HepG2 (cell line): ENCODE results near the gene BAIAP2L1. TPM values are rescaled to one million over a fixed set of nuclear protein-coding genes. Genes with fewer than 3 reads are reported as not detected.

ENCODE experiments used
- ATAC-seq: fragments of 200-7000 bp; cut with Tn5 transposase; 3 replicates; pipeline ENCODE4 v1.9.1; 2020; ENCODE audit warnings: mild to moderate bottlenecking, moderate library complexity
- BruUV-seq: library from RNA; stranded (reverse); fragments of 400-500 nt; replicated peaks from 2 replicates; lab custom pipeline; 2021; lab: Mats Ljungman, UMichigan
- CTCF ChIA-PET: fragments of 300-600 bp; formaldehyde crosslinking; extraction: SDS; loops from one replicate; lab custom pipeline; 2021; ENCODE audit warnings: low total read pairs, inconsistent platforms, low intra/inter-chr PET ratio; lab: Yijun Ruan, JAX
- POLR2A ChIA-PET: fragments of 350-600 bp; sonication (Branson Sonifier 250); formaldehyde crosslinking; loops from one replicate; lab custom pipeline; 2020; ENCODE audit warnings: antibody characterized with exemption, inconsistent platforms; lab: Yijun Ruan, JAX
- DNase-seq: peaks from one replicate; pipeline ENCODE4 v3.0.0-alpha.2; 2015; ENCODE audit warnings: low spot score
- FAIRE-seq: peaks from 3 replicates; lab custom pipeline; 2011; peaks lifted over from hg19 to GRCh38; lab: Jason Lieb, UNC
- H2AFZ ChIP-seq: one replicate; pipeline ENCODE4 v1.6.1; 2011; ENCODE audit warnings: low read length, inconsistent platforms
- H3K27ac ChIP-seq: fragments of 300-600 bp; 3 replicates; pipeline ENCODE4 v1.8.0; 2011; ENCODE audit warnings: mixed run types, mild to moderate bottlenecking, mixed read lengths, low read length, inconsistent platforms; ENCODE audit not compliant: insufficient read depth; ENCODE audit errors: extremely low read length
- H3K27me3 ChIP-seq, 2 experiments: fragments of 200-600 bp in 1 of 2; 2 replicates in 1 of 2; 3 replicates in 1 of 2; pipeline versions ENCODE4 v1.6.0 to v1.8.0; 2011; ENCODE audit warnings: low read length in 2 of 2, mild to moderate bottlenecking in 2 of 2, moderate library complexity in 2 of 2, inconsistent platforms in 1 of 2; ENCODE audit not compliant: insufficient read depth in 2 of 2, control insufficient read depth in 1 of 2
- H3K36me3 ChIP-seq, 2 experiments: fragments of 200-600 bp in 1 of 2; replicated peaks in 1 of 2; 2 replicates in 1 of 2; 3 replicates in 1 of 2; pipeline versions ENCODE4 v1.5.1 to v1.8.0; 2011; ENCODE audit warnings: low read length in 2 of 2, inconsistent platforms in 1 of 2; ENCODE audit not compliant: insufficient read depth in 2 of 2, control insufficient read depth in 1 of 2
- H3K4me1 ChIP-seq: 2 replicates; pipeline ENCODE4 v1.5.1; 2012; ENCODE audit warnings: low read length, inconsistent platforms; ENCODE audit not compliant: insufficient read depth
- H3K4me2 ChIP-seq: 2 replicates; pipeline ENCODE4 v1.6.0; 2011; ENCODE audit warnings: low read depth, low read length, inconsistent platforms
- H3K4me3 ChIP-seq, 3 experiments: fragments of 200-600 bp in 1 of 3; sonication (generic), shearing (Covaris generic) in 1 of 3; replicated peaks in 1 of 3; 2 replicates each; pipeline ENCODE4 v1.5.1; 2011 to 2016; ENCODE audit warnings: low read length in 3 of 3, inconsistent platforms in 2 of 3, low read depth in 2 of 3, mild to moderate bottlenecking in 2 of 3, control low read depth in 1 of 3, mixed read lengths in 1 of 3; ENCODE audit not compliant: insufficient read depth in 1 of 3
- H3K79me2 ChIP-seq: one replicate; pipeline ENCODE4 v1.6.1; 2011; ENCODE audit warnings: low read length, inconsistent platforms; ENCODE audit not compliant: insufficient read depth
- H3K9ac ChIP-seq: 2 replicates; pipeline ENCODE4 v1.6.0; 2011; ENCODE audit warnings: mild to moderate bottlenecking, low read depth, low read length, inconsistent platforms; ENCODE audit not compliant: insufficient read depth
- H3K9me3 ChIP-seq: 2 replicates; pipeline ENCODE4 v1.5.1; 2012; ENCODE audit warnings: mild to moderate bottlenecking, low read length
- H4K20me1 ChIP-seq: 2 replicates; pipeline ENCODE4 v1.6.0; 2011; ENCODE audit warnings: inconsistent platforms, mild to moderate bottlenecking, low read length, moderate library complexity; ENCODE audit not compliant: insufficient read depth
- BCL3 ChIP-seq: sonication (generic); formaldehyde crosslinking; IDR thresholded peaks from 2 replicates; pipeline ENCODE4 v1.5.1; 2020; ENCODE audit warnings: mild to moderate bottlenecking, missing genetic modification reagents, moderate library complexity
- CSRNP2 ChIP-seq: sonication (generic); formaldehyde crosslinking; conservative IDR thresholded peaks from 2 replicates; pipeline ENCODE4 v1.8.0; 2022; ENCODE audit warnings: low read depth, missing genetic modification reagents
- E2F2 ChIP-seq: sonication (generic); formaldehyde crosslinking; IDR thresholded peaks from 2 replicates; pipeline ENCODE4 v1.4.0; 2020; ENCODE audit warnings: missing genetic modification reagents, borderline replicate concordance
- HDAC2 ChIP-seq: sonication (generic); formaldehyde crosslinking; IDR thresholded peaks from 2 replicates; pipeline ENCODE4 v1.4.0; 2020; ENCODE audit warnings: missing genetic modification reagents
- HNRNPK ChIP-seq: fragments of 200-400 bp; formaldehyde crosslinking; IDR thresholded peaks from 2 replicates; pipeline ENCODE4 v1.6.1; 2018; ENCODE audit warnings: low read length, low read depth, moderate library complexity, mild to moderate bottlenecking; ENCODE audit not compliant: poor library complexity, severe bottlenecking
- IKZF1 ChIP-seq: fragments of 450-650 bp; IDR thresholded peaks from 2 replicates; pipeline ENCODE4 v1.7.1; 2016
- KLF11 ChIP-seq: IDR thresholded peaks from 2 replicates; pipeline ENCODE4 v1.6.1; 2016; ENCODE audit warnings: missing compliant biosample characterization
- PHB2 ChIP-seq: fragments of 450-650 bp; IDR thresholded peaks from 2 replicates; pipeline ENCODE4 v1.6.1; 2018; ENCODE audit not compliant: partially characterized antibody
- RAD21 ChIP-seq: fragments of 450-650 bp; formaldehyde crosslinking; IDR thresholded peaks from 2 replicates; pipeline ENCODE4 v1.5.0; 2020; ENCODE audit warnings: mild to moderate bottlenecking
- RBM22 ChIP-seq: fragments of 200-400 bp; formaldehyde crosslinking; optimal IDR thresholded peaks from 2 replicates; pipeline ENCODE3; 2017; ENCODE audit warnings: mild to moderate bottlenecking, low read length, moderate library complexity
- SMC3 ChIP-seq: IDR thresholded peaks from 2 replicates; pipeline ENCODE4 v1.6.1; 2011; ENCODE audit warnings: low read length, improper control_type of control experiment
- SMYD3 ChIP-seq: sonication (generic); formaldehyde crosslinking; IDR thresholded peaks from 2 replicates; pipeline ENCODE4 v1.8.1; 2023; ENCODE audit warnings: mild to moderate bottlenecking, missing genetic modification reagents
- STAG1 ChIP-seq: sonication (generic); formaldehyde crosslinking; IDR thresholded peaks from 2 replicates; pipeline ENCODE4 v1.4.0; 2020; ENCODE audit warnings: missing genetic modification reagents
- TBP ChIP-seq: sonication (generic); formaldehyde crosslinking; IDR thresholded peaks from 2 replicates; pipeline ENCODE4 v1.5.0; 2020; ENCODE audit warnings: missing genetic modification reagents
- TBX3 ChIP-seq: fragments of 450-650 bp; IDR thresholded peaks from 2 replicates; pipeline ENCODE4 v1.6.1; 2017; ENCODE audit warnings: antibody characterized with exemption, mild to moderate bottlenecking, inconsistent platforms, borderline replicate concordance
- ZFX ChIP-seq: sonication (generic); formaldehyde crosslinking; IDR thresholded peaks from 2 replicates; pipeline ENCODE4 v1.4.0; 2020; ENCODE audit warnings: mild to moderate bottlenecking, low read depth, missing genetic modification reagents, moderate library complexity
- ZNF253 ChIP-seq: sonication (generic); formaldehyde crosslinking; IDR thresholded peaks from 2 replicates; pipeline ENCODE4 v1.8.0; 2022; ENCODE audit warnings: mild to moderate bottlenecking, missing genetic modification reagents, borderline replicate concordance
- ZNF292 ChIP-seq: sonication (generic); formaldehyde crosslinking; IDR thresholded peaks from 2 replicates; pipeline ENCODE4 v1.8.1; 2022; ENCODE audit warnings: mild to moderate bottlenecking, low read depth, missing genetic modification reagents, borderline replicate concordance
- ZNF333 ChIP-seq: sonication (generic); formaldehyde crosslinking; IDR thresholded peaks from 2 replicates; pipeline ENCODE4 v1.4.0; 2020; ENCODE audit warnings: mild to moderate bottlenecking, missing genetic modification reagents, borderline replicate concordance
- ZNF468 ChIP-seq: sonication (generic); formaldehyde crosslinking; IDR thresholded peaks from 2 replicates; pipeline ENCODE4 v1.8.0; 2022; ENCODE audit warnings: mild to moderate bottlenecking, moderate library complexity, missing genetic modification reagents
- ZNF773 ChIP-seq: sonication (generic); formaldehyde crosslinking; IDR thresholded peaks from 2 replicates; pipeline ENCODE4 v1.4.0; 2020; ENCODE audit warnings: missing genetic modification reagents, borderline replicate concordance
- ZNF83 ChIP-seq: sonication (generic); formaldehyde crosslinking; IDR thresholded peaks from 2 replicates; pipeline ENCODE4 v1.4.0; 2020; ENCODE audit warnings: missing genetic modification reagents, mild to moderate bottlenecking, borderline replicate concordance
- WGBS: methylation state at CpG from one replicate; pipeline ENCODE4 v1.1.6; 2017; ENCODE audit warnings: low lambda C conversion rate; 5-methylcytosine and 5-hydroxymethylcytosine counted together
- in situ Hi-C: cut with HindIII; loops from 2 replicates; pipeline ENCODE4 v1.10.0; 2017; ENCODE audit warnings: low pct_unique_long_range_greater_than_20kb; ENCODE audit not compliant: extremely low pct_ligation_motif_present
- intact Hi-C: fragments of 100-400 bp; cut with micrococcal nuclease; formaldehyde crosslinking; loops from one replicate; pipeline ENCODE4 v1.10.0; 2022; ENCODE audit not compliant: unreplicated experiment
- polyA plus RNA-seq, 8 experiments: library from polyadenylated mRNA; depleted of rRNA in 3 of 8; stranded (reverse) in 7 of 8; unstranded in 1 of 8; fragments of >200 nt; fragmentation: Illumina TruSeq in 4 of 8; extraction: Trizol in 4 of 8; gene quantifications; 2 replicates each; pipeline versions ENCODE4 v1.2.1 to v1.2.3, GENCODE V29; 2011 to 2016; ENCODE audit warnings: low read depth in 4 of 8, missing spikeins in 1 of 8, mixed read lengths in 1 of 8; ENCODE audit not compliant: insufficient read depth in 1 of 8
- total RNA-seq, 5 experiments: library from RNA; depleted of rRNA; stranded (reverse); fragments of >200 nt; fragmentation: Illumina TruSeq; extraction: Trizol; gene quantifications; 2 replicates each; pipeline ENCODE4 v1.2.3, GENCODE V29; 2016; ENCODE audit warnings: low read depth in 1 of 5

BAIAP2L1 gene
- total and polyA plus RNA-seq, 2 of the 13 experiments (the other 11 are each of a cell fraction or from before 2014, with no cell fraction given), result 13.0 to 21.5 TPM

GRCh38 chr7:98294798-98295382, 106.0 kb downstream of the BAIAP2L1 start:
- no peak overlapping the region for H3K27ac ChIP-seq
- TF ChIP-seq ZNF83 (CRISPR knock-in tag), result no peak
- no peak for TF ChIP-seq PHB2
- TF ChIP-seq BCL3 (CRISPR knock-in tag), result no peak
- peak; percentile 87 for TF ChIP-seq RAD21 (CRISPR knock-in tag)
- TF ChIP-seq RBM22, result peak; percentile 80
- no peak for TF ChIP-seq ZNF292 (CRISPR knock-in tag)
- no peak for TF ChIP-seq ZNF773 (CRISPR knock-in tag)
- TF ChIP-seq TBP, result no peak
- no peak for TF ChIP-seq ZNF468 (CRISPR knock-in tag)
- TF ChIP-seq HNRNPK, result no peak
- TF ChIP-seq SMYD3, result no peak
- no peak for TF ChIP-seq KLF11 (CRISPR knock-in tag)
- no peak for TF ChIP-seq E2F2
- TF ChIP-seq SMC3, result 0 out of 2 replicates have a peak, but pooled peaks have one; percentile 16
- no peak for TF ChIP-seq CSRNP2 (CRISPR knock-in tag)
- TF ChIP-seq ZNF333 (CRISPR knock-in tag), result no peak
- peak; percentile 27; the same call in 1 of the 2 replicates for TF ChIP-seq ZFX
- no peak for TF ChIP-seq HDAC2
- no peak for TF ChIP-seq TBX3
- TF ChIP-seq STAG1 (CRISPR knock-in tag), result peak; percentile 87
- TF ChIP-seq IKZF1, result no peak
- TF ChIP-seq ZNF253 (CRISPR knock-in tag), result no peak

More at GRCh38 chr7:98294798-98295382, 106.0 kb downstream of the BAIAP2L1 start:
- in situ Hi-C loops (loop anchor here (5.0 to 10.0 kb wide), 2 partner anchors 102 to 550 kb away; no protein-coding TSS in a partner anchor), intact Hi-C loops (loop anchor here (2.0 kb wide), 1 partner anchor 106 kb away; the partner anchor contains the start of gene BAIAP2L1)
- Histone ChIP-seq H3K4me3 (no peak overlapping the region), H3K9ac (no peak overlapping the region), H3K4me1 (0 out of 2 replicates have a peak, but pooled peaks cover under 1% of the 10 kb centered on the region), H3K79me2 (no peaks in the 10 kb centered on the region), H3K4me2 (no peak overlapping the region), H2AFZ (no peak overlapping the region), H4K20me1 (0 out of 2 replicates have a peak, but pooled peaks cover 9% of the 10 kb centered on the region), H3K27me3 (no peaks in the 10 kb centered on the region), H3K9me3 (no peaks in the 10 kb centered on the region), H3K36me3 (peaks cover 17 to 40% of the 10 kb centered on the region in 2 experiments; a peak in 4 of 5 replicates)
- no peak for FAIRE-seq
- 71% methylated on average over 4 of the region's 14 CpGs for WGBS
- peak; percentile 89 for ATAC-seq
- no TSS peak for BruUV-seq
- DNase-seq, result peak; percentile 35
- CTCF ChIA-PET, result interaction anchor here (1.2 to 1.6 kb wide), 2 partner anchors 106 to 451 kb away, joined by 4 to 9 read pairs; partner anchors contain the start of gene BAIAP2L1
- POLR2A ChIA-PET, result interaction anchor here (1.0 kb wide), 1 partner anchor 122 kb away, joined by 4 read pairs; no protein-coding TSS in a partner anchor
